GM19468 (cell line): ENCODE data around the gene GPATCH1.
"Not testable (repeated sequence)": the region's sequence is repeated elsewhere in the genome, so short reads cannot be mapped to it uniquely, and the experiment has no call there.

Experiments used
- ATAC-seq: cut with Tn5 transposase; IDR thresholded peaks from one replicate; pipeline ENCODE4 v1.9.1; 2021; ENCODE audit warnings: mild to moderate bottlenecking, moderate library complexity, moderate number of reproducible peaks; ENCODE audit not compliant: unreplicated experiment; ENCODE audit errors: extremely low read depth

The GPATCH1 gene

GRCh38 chr19:33111587-33111986 lies 30.6 kb downstream of the GPATCH1 start:
- no peak for ATAC-seq

- ATAC-seq: no peak
Observed at GRCh38 chr19:33114312-33114711, 33.3 kb downstream of the GPATCH1 start.

GRCh38 chr19:33117501-33117900 lies 36.5 kb downstream of the GPATCH1 start:
- ATAC-seq: no peak

GRCh38 chr19:33118643-33119042 lies 37.7 kb downstream of the GPATCH1 start:
- ATAC-seq: no peak

- ATAC-seq: no peak
Observed at GRCh38 chr19:33124207-33125098, 43.5 kb downstream of the GPATCH1 start.

- ATAC-seq: no peak
Observed at GRCh38 chr19:33125929-33126388, 45.0 kb downstream of the GPATCH1 start.

GRCh38 chr19:33126712-33127111 lies 45.7 kb downstream of the GPATCH1 start:
- not testable (repeated sequence) for ATAC-seq

- no peak for ATAC-seq
Observed at GRCh38 chr19:33129901-33130300, 48.9 kb downstream of the GPATCH1 start.

GRCh38 chr19:33130433-33130832 lies 49.5 kb downstream of the GPATCH1 start:
- ATAC-seq: no peak

GRCh38 chr19:33132021-33132420 lies 51.0 kb downstream of the GPATCH1 start, which contains the start of gene WDR88:
TSS of gene WDR88 (plus strand) at chr19:33132114. CDS start at chr19:33132170, 56 bp downstream.
- ATAC-seq: no peak

GRCh38 chr19:33132425-33132824 lies 51.4 kb downstream of the GPATCH1 start:
- no peak for ATAC-seq

GRCh38 chr19:33133438-33134031 lies 52.6 kb downstream of the GPATCH1 start:
- no peak for ATAC-seq

- no peak for ATAC-seq
Observed at GRCh38 chr19:33134571-33135041, 53.6 kb downstream of the GPATCH1 start.

- ATAC-seq: no peak
Observed at GRCh38 chr19:33139165-33139564, 58.2 kb downstream of the GPATCH1 start.

- ATAC-seq: peak; percentile 30
Observed at GRCh38 chr19:33143897-33144405, 63.0 kb downstream of the GPATCH1 start.

GRCh38 chr19:33146209-33146608 lies 65.2 kb downstream of the GPATCH1 start:
- ATAC-seq: no peak

- no peak for ATAC-seq
Observed at GRCh38 chr19:33147538-33147937, 66.6 kb downstream of the GPATCH1 start.

GRCh38 chr19:33150852-33151518 lies 70.0 kb downstream of the GPATCH1 start:
- no peak for ATAC-seq

GRCh38 chr19:33152176-33152575 lies 71.2 kb downstream of the GPATCH1 start:
- ATAC-seq: no peak

GRCh38 chr19:33152625-33153024 lies 71.6 kb downstream of the GPATCH1 start:
- not testable (repeated sequence) for ATAC-seq
